Panc1 (cell line): ENCODE results near the gene C13orf46. TPM values are rescaled to one million over a fixed set of nuclear protein-coding genes. Genes with fewer than 3 reads are reported as not detected.

Experiments
- ATAC-seq: fragments of 200-7000 bp; cut with Tn5 transposase; 2 replicates; pipeline ENCODE4 v1.9.1; 2020; ENCODE audit warnings: mild to moderate bottlenecking, moderate library complexity
- BruUV-seq: library from RNA; stranded (reverse); fragments of 400-500 nt; replicated peaks from 2 replicates; lab custom pipeline; 2021; lab: Mats Ljungman, UMichigan
- CTCF ChIA-PET: fragments of 300-600 bp; sonication (Branson Sonifier 250); formaldehyde crosslinking; loops from one replicate; lab custom pipeline; 2022; ENCODE audit warnings: antibody characterized with exemption; lab: Charles Lee
- POLR2A ChIA-PET: fragments of 300-600 bp; sonication (Branson Sonifier 250); formaldehyde crosslinking; loops from one replicate; lab custom pipeline; 2022; ENCODE audit warnings: antibody characterized with exemption; lab: Charles Lee
- DNase-seq: peaks from one replicate; pipeline ENCODE4 v3.0.0-alpha.2; 2010; ENCODE audit warnings: low read depth, low spot score
- H3K27ac ChIP-seq: 2 replicates; pipeline ENCODE4 v1.5.1; 2011; ENCODE audit warnings: mild to moderate bottlenecking, low read length, inconsistent platforms
- H3K27me3 ChIP-seq: fragments of 200-500 bp; sonication (Bioruptor generic); 2 replicates; pipeline ENCODE4 v1.6.0; 2014; ENCODE audit warnings: low read length, inconsistent platforms; ENCODE audit not compliant: control insufficient read depth, insufficient read depth
- H3K36me3 ChIP-seq: fragments of 200-500 bp; sonication (Bioruptor generic); 2 replicates; pipeline ENCODE4 v1.5.1; 2014; ENCODE audit warnings: inconsistent platforms, mild to moderate bottlenecking, low read length, moderate library complexity; ENCODE audit not compliant: control insufficient read depth, insufficient read depth
- H3K4me1 ChIP-seq: 2 replicates; pipeline ENCODE4 v1.5.1; 2011; ENCODE audit warnings: inconsistent platforms, mild to moderate bottlenecking, low read length, moderate library complexity; ENCODE audit not compliant: control insufficient read depth, insufficient read depth
- H3K4me3 ChIP-seq, 2 experiments: 2 replicates each; pipeline ENCODE4 v1.5.1; 2011 to 2012; ENCODE audit warnings: low read depth in 2 of 2, low read length in 2 of 2, mild to moderate bottlenecking in 2 of 2, inconsistent platforms in 1 of 2, moderate library complexity in 1 of 2
- H3K9me3 ChIP-seq: fragments of 200-500 bp; sonication (Bioruptor generic); 2 replicates; pipeline ENCODE4 v1.5.1; 2014; ENCODE audit warnings: low read depth, mild to moderate bottlenecking, inconsistent platforms, low read length, moderate library complexity; ENCODE audit not compliant: control insufficient read depth, insufficient read depth
- CTCF ChIP-seq: fragments of 450-650 bp; IDR thresholded peaks from 2 replicates; pipeline ENCODE4 v1.5.1; 2017; ENCODE audit warnings: mild to moderate bottlenecking
- POLR2AphosphoS5 ChIP-seq: IDR thresholded peaks from 2 replicates; pipeline ENCODE4 v1.6.1; 2012; ENCODE audit warnings: mild to moderate bottlenecking, low read depth, low read length, moderate library complexity
- REST ChIP-seq, 2 experiments: IDR thresholded peaks; 2 replicates each; pipeline ENCODE4 v1.6.1; 2011 to 2012; ENCODE audit warnings: low read depth in 2 of 2, control low read depth in 1 of 2, low read length in 1 of 2, mild to moderate bottlenecking in 1 of 2, moderate library complexity in 1 of 2; ENCODE audit not compliant: insufficient read depth in 1 of 2
- SIN3A ChIP-seq: IDR thresholded peaks from 2 replicates; pipeline ENCODE4 v1.6.1; 2012; ENCODE audit warnings: low read depth, mild to moderate bottlenecking, low read length, moderate library complexity, borderline replicate concordance; ENCODE audit not compliant: insufficient read depth
- TCF7L2 ChIP-seq: IDR thresholded peaks from 2 replicates; pipeline ENCODE4 v1.6.1; 2011; ENCODE audit warnings: mild to moderate bottlenecking, low read depth, low read length, inconsistent platforms
- in situ Hi-C: cut with HindIII; loops from 2 replicates; pipeline ENCODE4 v1.10.0; 2016; ENCODE audit warnings: low sequenced_read_pairs, low pct_unique_long_range_greater_than_20kb
- intact Hi-C: fragments of 100-400 bp; cut with micrococcal nuclease; formaldehyde crosslinking; loops from one replicate; pipeline ENCODE4 v1.10.0; 2022; ENCODE audit not compliant: unreplicated experiment
- total RNA-seq: library from RNA; stranded (reverse); gene quantifications from one replicate; pipeline ENCODE4 v1.2.1, GENCODE V29; 2021; ENCODE audit not compliant: unreplicated experiment

The C13orf46 gene
- total RNA-seq, 1 experiment from 2014 or later, result 2.6 TPM

- Histone ChIP-seq H3K27me3 (no peaks in the 10 kb centered on the region), H3K9me3 (no peaks in the 10 kb centered on the region), H3K36me3 (no peaks in the 10 kb centered on the region; the same call in 1 of the 2 replicates), H3K4me3 (no peak overlapping the region), H3K4me1 (no peaks in the 10 kb centered on the region), H3K27ac (no peak overlapping the region)
- ChIA-PET CTCF (no interaction called here), POLR2A (no interaction called here)
- intact Hi-C loops (no loop called here), in situ Hi-C loops (no loop called here)
- no peak; the same call in 1 of the 2 replicates for ATAC-seq
- BruUV-seq, result no TSS peak
- DNase-seq, result no peak
- no peak for TF ChIP-seq CTCF
- TF ChIP-seq REST (IDR thresholded peaks at IDR 0.05; ENCODE audit: insufficient read depth in 1 of 2, low read depth in 2 of 2, low read length in 1 of 2), result no peak
- TF ChIP-seq SIN3A, result no peak
- no peak for TF ChIP-seq TCF7L2
- no peak for TF ChIP-seq POLR2AphosphoS5
These were observed 39.0 kb upstream of the C13orf46 start for GRCh38 chr13:114012921-114013320.

GRCh38 chr13:114012141-114012540, 38.3 kb upstream of the C13orf46 start:
- no TSS peak for BruUV-seq

More at GRCh38 chr13:114012141-114012540, 38.3 kb upstream of the C13orf46 start:
- in situ Hi-C loops, result no loop called here
- DNase-seq (no peak), ATAC-seq (peak; percentile 35; the same call in 1 of the 2 replicates)
- H3K4me3 ChIP-seq, result no peak overlapping the region
- no peaks in the 10 kb centered on the region; the same call in 1 of the 2 replicates for H3K36me3 ChIP-seq
- TF ChIP-seq TCF7L2 (no peak), REST (IDR thresholded peaks at IDR 0.05; ENCODE audit: insufficient read depth in 1 of 2, low read depth in 2 of 2, low read length in 1 of 2) (no peak), SIN3A (no peak), POLR2AphosphoS5 (no peak)
- no peaks in the 10 kb centered on the region for H3K27me3 ChIP-seq
- intact Hi-C loops, result no loop called here
- no peak overlapping the region for H3K27ac ChIP-seq
- POLR2A ChIA-PET, result no interaction called here
- no peaks in the 10 kb centered on the region for H3K4me1 ChIP-seq
- H3K9me3 ChIP-seq, result no peaks in the 10 kb centered on the region
- CTCF ChIA-PET, result no interaction called here
